Ascending aorta (tissue), 1 donor: ENCODE results near the gene IRX6. TPM values are rescaled to one million over a fixed set of nuclear protein-coding genes. Genes with fewer than 3 reads are reported as not detected.

Source experiments
- total RNA-seq: library from RNA; depleted of rRNA; stranded (reverse); fragments of >200 nt; gene quantifications from one replicate; pipeline ENCODE4 v1.1.0, GENCODE V29; 2016

Gene IRX6
- total RNA-seq, 1 donor from 2014 or later, result 1.5 TPM

Other genes starting within 250 kb of the IRX6 start
- 325 TPM for gene MMP2, start 155.0 kb downstream of the IRX6 start, total RNA-seq
- gene LPCAT2, start 184.9 kb downstream of the IRX6 start, total RNA-seq, result 44.2 TPM
- gene CAPNS2, start 242.5 kb downstream of the IRX6 start, total RNA-seq, result not detected